GM23338 (cell line): ENCODE measurements around the gene MEGF6.

Experiments
- CREB1 ChIP-seq: fragments of 250-450 bp; sonication (Bioruptor Pico); IDR thresholded peaks from 2 replicates; pipeline ENCODE4 v1.5.0; 2020; ENCODE audit warnings: low read depth, mild to moderate bottlenecking, moderate library complexity
- CTCF ChIP-seq, 2 experiments: fragments of 200-600 bp in 1 of 2; sonication (generic) in 1 of 2; conservative IDR thresholded peaks; 2 replicates each; pipeline versions ENCODE4 v1.5.1 to v1.6.1; 2016 to 2017; ENCODE audit warnings: antibody characterized with exemption in 2 of 2, low read depth in 2 of 2, mild to moderate bottlenecking in 2 of 2, moderate library complexity in 1 of 2
- EZH2 ChIP-seq: fragments of 200-600 bp; sonication (generic); IDR thresholded peaks from one replicate; pipeline ENCODE4 v1.8.0; 2017; ENCODE audit warnings: antibody characterized with exemption, mild to moderate bottlenecking, low read depth; ENCODE audit not compliant: unreplicated experiment
- EZH2phosphoT487 ChIP-seq: fragments of 200-600 bp; sonication (generic); IDR thresholded peaks from one replicate; pipeline ENCODE4 v1.8.1; 2018; ENCODE audit warnings: antibody characterized with exemption; ENCODE audit not compliant: unreplicated experiment
- JUNB ChIP-seq: IDR thresholded peaks from one replicate; pipeline ENCODE4 v1.6.1; 2016; ENCODE audit warnings: antibody characterized with exemption; ENCODE audit not compliant: unreplicated experiment
- NANOG ChIP-seq: IDR thresholded peaks from 2 replicates; pipeline ENCODE4 v1.6.1; 2016; ENCODE audit warnings: antibody characterized with exemption, borderline replicate concordance
- POLR2AphosphoS5 ChIP-seq: IDR thresholded peaks from 2 replicates; pipeline ENCODE4 v1.6.1; 2016; ENCODE audit warnings: antibody characterized with exemption, low read depth
- REST ChIP-seq: IDR thresholded peaks from one replicate; pipeline ENCODE4 v1.6.1; 2018; ENCODE audit warnings: antibody characterized with exemption; ENCODE audit not compliant: unreplicated experiment
- STAT1 ChIP-seq: IDR thresholded peaks from one replicate; pipeline ENCODE4 v1.6.1; 2016; ENCODE audit warnings: antibody characterized with exemption; ENCODE audit not compliant: unreplicated experiment
- ZNF114 ChIP-seq: fragments of 250-450 bp; sonication (Bioruptor Pico); IDR thresholded peaks from 2 replicates; pipeline ENCODE4 v1.5.0; 2020; ENCODE audit warnings: mild to moderate bottlenecking, moderate library complexity
- ZNF331 ChIP-seq: fragments of 250-450 bp; sonication (Bioruptor Pico); IDR thresholded peaks from 2 replicates; pipeline ENCODE4 v1.5.0; 2020; ENCODE audit warnings: low read depth, mild to moderate bottlenecking, moderate library complexity

GRCh38 chr1:3548156-3548893 lies 63.0 kb downstream of the MEGF6 start:
- no peak for TF ChIP-seq CTCF (conservative IDR thresholded peaks at IDR 0.05; ENCODE audit: low read depth in 2 of 2)
- no peak for TF ChIP-seq POLR2AphosphoS5
- TF ChIP-seq ZNF114 (CRISPR knock-in tag), result no peak
- TF ChIP-seq JUNB, result no peak
- no peak for TF ChIP-seq REST
- no peak for TF ChIP-seq EZH2phosphoT487
- no peak for TF ChIP-seq EZH2
- TF ChIP-seq CREB1 (CRISPR knock-in tag), result no peak
- TF ChIP-seq NANOG, result no peak
- no peak for TF ChIP-seq STAT1
- no peak for TF ChIP-seq ZNF331 (CRISPR knock-in tag)
